Measurements from ENCODE around the gene AAGAB.

- TF ChIP-seq, protein P1, sequence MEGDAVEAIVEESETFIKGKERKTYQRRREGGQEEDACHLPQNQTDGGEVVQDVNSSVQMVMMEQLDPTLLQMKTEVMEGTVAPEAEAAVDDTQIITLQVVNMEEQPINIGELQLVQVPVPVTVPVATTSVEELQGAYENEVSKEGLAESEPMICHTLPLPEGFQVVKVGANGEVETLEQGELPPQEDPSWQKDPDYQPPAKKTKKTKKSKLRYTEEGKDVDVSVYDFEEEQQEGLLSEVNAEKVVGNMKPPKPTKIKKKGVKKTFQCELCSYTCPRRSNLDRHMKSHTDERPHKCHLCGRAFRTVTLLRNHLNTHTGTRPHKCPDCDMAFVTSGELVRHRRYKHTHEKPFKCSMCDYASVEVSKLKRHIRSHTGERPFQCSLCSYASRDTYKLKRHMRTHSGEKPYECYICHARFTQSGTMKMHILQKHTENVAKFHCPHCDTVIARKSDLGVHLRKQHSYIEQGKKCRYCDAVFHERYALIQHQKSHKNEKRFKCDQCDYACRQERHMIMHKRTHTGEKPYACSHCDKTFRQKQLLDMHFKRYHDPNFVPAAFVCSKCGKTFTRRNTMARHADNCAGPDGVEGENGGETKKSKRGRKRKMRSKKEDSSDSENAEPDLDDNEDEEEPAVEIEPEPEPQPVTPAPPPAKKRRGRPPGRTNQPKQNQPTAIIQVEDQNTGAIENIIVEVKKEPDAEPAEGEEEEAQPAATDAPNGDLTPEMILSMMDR (IDR thresholded peaks at IDR 0.05): no peak
- no peak for TF ChIP-seq POLR2A (IDR thresholded peaks at IDR 0.05)
These were observed 90.1 kb downstream of the AAGAB start for GRCh38 chr15:67164401-67164791.
